HG02571 (cell line): ENCODE results near the gene PIK3R2.
A peak's percentile ranks its signal among the peaks of the same experiment; 100 is the strongest.
"Not testable (repeated sequence)": the region's sequence is repeated elsewhere in the genome, so short reads cannot be mapped to it uniquely, and the experiment has no call there.

Source experiments
- ATAC-seq: cut with Tn5 transposase; IDR thresholded peaks from one replicate; pipeline ENCODE4 v1.9.1; 2021; ENCODE audit warnings: mild to moderate bottlenecking, moderate library complexity; ENCODE audit not compliant: unreplicated experiment

PIK3R2 gene

GRCh38 chr19:18152817-18153555, at the start of gene PIK3R2:
TSS of gene PIK3R2 (plus strand) at chr19:18153163. CDS start at chr19:18155880, 2,717 bp downstream.
- peak; percentile 61 for ATAC-seq

GRCh38 chr19:18104793-18105131, 48.2 kb upstream of the PIK3R2 start:
- ATAC-seq: no peak

- not testable (repeated sequence) for ATAC-seq
Measured at GRCh38 chr19:18105259-18105658, 47.7 kb upstream of the PIK3R2 start.

- no peak for ATAC-seq
Measured at GRCh38 chr19:18107235-18107634, 45.7 kb upstream of the PIK3R2 start.

- ATAC-seq: no peak
Measured at GRCh38 chr19:18108897-18109296, 44.1 kb upstream of the PIK3R2 start.

GRCh38 chr19:18109341-18109732, 43.6 kb upstream of the PIK3R2 start:
- no peak for ATAC-seq

GRCh38 chr19:18109733-18110608, 43.0 kb upstream of the PIK3R2 start:
- ATAC-seq: no peak

- ATAC-seq: no peak
Measured at GRCh38 chr19:18110609-18111232, 42.2 kb upstream of the PIK3R2 start.

GRCh38 chr19:18112989-18113478, 39.9 kb upstream of the PIK3R2 start:
- no peak for ATAC-seq

GRCh38 chr19:18113827-18114226, 39.1 kb upstream of the PIK3R2 start:
- ATAC-seq: no peak

- no peak for ATAC-seq
Measured at GRCh38 chr19:18114483-18114882, 38.5 kb upstream of the PIK3R2 start.

- ATAC-seq: no peak
Measured at GRCh38 chr19:18117364-18117691, 35.6 kb upstream of the PIK3R2 start.

GRCh38 chr19:18117692-18118378, 35.1 kb upstream of the PIK3R2 start:
- peak; percentile 78 for ATAC-seq

GRCh38 chr19:18118420-18119012, 34.4 kb upstream of the PIK3R2 start:
- ATAC-seq: no peak

- no peak for ATAC-seq
Measured at GRCh38 chr19:18119013-18119716, 33.8 kb upstream of the PIK3R2 start.

- no peak for ATAC-seq
Measured at GRCh38 chr19:18119717-18120105, 33.3 kb upstream of the PIK3R2 start.

- no peak for ATAC-seq
Measured at GRCh38 chr19:18120127-18120526, 32.8 kb upstream of the PIK3R2 start.

GRCh38 chr19:18121166-18121565, 31.8 kb upstream of the PIK3R2 start:
- ATAC-seq: no peak

- no peak for ATAC-seq
Measured at GRCh38 chr19:18122424-18122823, 30.5 kb upstream of the PIK3R2 start.
